Measurements from ENCODE around the gene UNC45B. TPM values are rescaled to one million over a fixed set of nuclear protein-coding genes. Genes with fewer than 3 reads are reported as not detected.

Gene UNC45B
- total and polyA plus RNA-seq, 5 donors from 2014 or later, result 0.29 to 0.63 (median 0.44) TPM

- Mint-ChIP-seq H3K4me1 (peaks cover 0 to 43% (median 27%) of the 10 kb centered on the region in 4 donors), H3K27me3 (no peaks in the 10 kb centered on the region), H3K9me3 (no peaks in the 10 kb centered on the region), H3K4me3 (peak overlapping the region; percentile 84 to 95 (median 90)), H3K27ac (peak overlapping the region; percentile 84 to 91 (median 87)), H3K36me3 (peaks cover 14% of the 10 kb centered on the region)
- no peaks in the 10 kb centered on the region for H3K27me3 ChIP-seq (ENCODE audit: control insufficient read depth, insufficient read depth, low read length)
- no peak overlapping the region for H3K27ac ChIP-seq (ENCODE audit: insufficient read depth, low read length, poor library complexity, severe bottlenecking)
- DNase-seq (peak in 2 of 3 donors; percentile 35 to 65), ATAC-seq (ENCODE audit: low read depth in 2 of 2) (peak in 1 of 2 donors; percentile 22)
- H3K9me3 ChIP-seq (ENCODE audit: control insufficient read depth in 2 of 2, low read length in 2 of 2), result no peaks in the 10 kb centered on the region
- no peaks in the 10 kb centered on the region for H3K36me3 ChIP-seq (ENCODE audit: control insufficient read depth, insufficient read depth, low read length)
- H3K4me1 ChIP-seq (ENCODE audit: control insufficient read depth, insufficient read depth, low read length, poor library complexity, severe bottlenecking), result peaks cover 33% of the 10 kb centered on the region
- H3K4me3 ChIP-seq (ENCODE audit: low read depth, low read length), result peak overlapping the region; percentile 73
Observed at GRCh38 chr17:35117984-35118383, 29.6 kb upstream of the UNC45B start.

GRCh38 chr17:35119370-35120165 is 28.0 kb upstream of the UNC45B start, which contains the start of gene RAD51D:
Gene RAD51D (minus strand): TSS chr17:35119860. CDS start chr17:35119613, 247 bp downstream.
- peak within 1 kb of the TSS; percentile 89 to 95 (median 90) for H3K4me3 Mint-ChIP-seq
- ATAC-seq (ENCODE audit: low read depth in 2 of 2), result peak; percentile 89 to 91
- no peaks in the 10 kb centered on the region for H3K27me3 Mint-ChIP-seq
- no peaks in the 10 kb centered on the region for H3K27me3 ChIP-seq (ENCODE audit: control insufficient read depth, insufficient read depth, low read length)
- H3K4me1 Mint-ChIP-seq, result peaks cover 0 to 43% (median 27%) of the 10 kb centered on the region in 4 donors
- H3K36me3 Mint-ChIP-seq, result peaks cover 9% of the 10 kb centered on the region
- H3K9me3 Mint-ChIP-seq, result no peaks in the 10 kb centered on the region
- peak within 1 kb of the TSS in 2 of 3 donors; percentile 91 to 94 for H3K27ac Mint-ChIP-seq
- no peaks in the 10 kb centered on the region for H3K9me3 ChIP-seq (ENCODE audit: control insufficient read depth in 2 of 2, low read length in 2 of 2)
- DNase-seq, result peak; percentile 74 to 86 (median 82)
- peak within 1 kb of the TSS; percentile 75 for H3K4me3 ChIP-seq (ENCODE audit: low read depth, low read length)
- H3K4me1 ChIP-seq (ENCODE audit: control insufficient read depth, insufficient read depth, low read length, poor library complexity, severe bottlenecking), result peaks cover 33% of the 10 kb centered on the region
- peak within 1 kb of the TSS; percentile 78 for H3K27ac ChIP-seq (ENCODE audit: insufficient read depth, low read length, poor library complexity, severe bottlenecking)
- no peaks in the 10 kb centered on the region for H3K36me3 ChIP-seq (ENCODE audit: control insufficient read depth, insufficient read depth, low read length)

DNA sequence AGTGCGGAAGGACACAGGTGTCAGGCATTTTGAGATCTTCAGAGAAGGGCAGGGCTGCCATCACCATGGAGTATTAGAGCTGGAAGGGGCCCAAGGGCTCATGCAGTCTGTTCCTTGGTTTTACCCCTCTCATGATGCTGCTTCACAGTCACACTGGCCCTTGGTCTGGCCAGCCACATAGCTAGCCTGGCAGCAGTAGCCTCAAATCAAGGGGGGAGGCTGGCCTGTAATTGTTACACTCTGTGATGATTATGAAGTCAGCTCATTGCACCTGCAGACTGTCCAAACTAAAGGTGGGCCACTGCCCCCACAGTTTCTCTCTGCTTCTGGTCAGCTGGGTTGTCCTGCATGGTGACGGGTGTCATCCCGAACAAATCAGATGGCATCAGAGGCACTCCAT is 26.3 kb upstream of the UNC45B start, which contains the start of gene FNDC8:
Gene FNDC8, plus strand, starts transcription at position 301 of the 400 bp plus-strand sequence. Its CDS starts 79 bp downstream, at position 380.
- Mint-ChIP-seq H3K27me3 (no peaks in the 10 kb centered on the region), H3K4me1 (peaks cover 0 to 31% (median 21%) of the 10 kb centered on the region in 4 donors), H3K4me3 (peak within 1 kb of the TSS; percentile 56 to 79 (median 62)), H3K36me3 (peaks cover 6% of the 10 kb centered on the region), H3K9me3 (no peaks in the 10 kb centered on the region), H3K27ac (no peak within 1 kb of the TSS)
- Histone ChIP-seq H3K27me3 (ENCODE audit: control insufficient read depth, insufficient read depth, low read length) (no peaks in the 10 kb centered on the region), H3K27ac (ENCODE audit: insufficient read depth, low read length, poor library complexity, severe bottlenecking) (no peak within 1 kb of the TSS), H3K4me1 (ENCODE audit: control insufficient read depth, insufficient read depth, low read length, poor library complexity, severe bottlenecking) (peaks cover 31% of the 10 kb centered on the region), H3K9me3 (ENCODE audit: control insufficient read depth in 2 of 2, low read length in 2 of 2) (no peaks in the 10 kb centered on the region), H3K36me3 (ENCODE audit: control insufficient read depth, insufficient read depth, low read length) (no peaks in the 10 kb centered on the region), H3K4me3 (ENCODE audit: low read depth, low read length) (no peak within 1 kb of the TSS)
- no peak for DNase-seq
- no peak for ATAC-seq (ENCODE audit: low read depth in 2 of 2)

DNA sequence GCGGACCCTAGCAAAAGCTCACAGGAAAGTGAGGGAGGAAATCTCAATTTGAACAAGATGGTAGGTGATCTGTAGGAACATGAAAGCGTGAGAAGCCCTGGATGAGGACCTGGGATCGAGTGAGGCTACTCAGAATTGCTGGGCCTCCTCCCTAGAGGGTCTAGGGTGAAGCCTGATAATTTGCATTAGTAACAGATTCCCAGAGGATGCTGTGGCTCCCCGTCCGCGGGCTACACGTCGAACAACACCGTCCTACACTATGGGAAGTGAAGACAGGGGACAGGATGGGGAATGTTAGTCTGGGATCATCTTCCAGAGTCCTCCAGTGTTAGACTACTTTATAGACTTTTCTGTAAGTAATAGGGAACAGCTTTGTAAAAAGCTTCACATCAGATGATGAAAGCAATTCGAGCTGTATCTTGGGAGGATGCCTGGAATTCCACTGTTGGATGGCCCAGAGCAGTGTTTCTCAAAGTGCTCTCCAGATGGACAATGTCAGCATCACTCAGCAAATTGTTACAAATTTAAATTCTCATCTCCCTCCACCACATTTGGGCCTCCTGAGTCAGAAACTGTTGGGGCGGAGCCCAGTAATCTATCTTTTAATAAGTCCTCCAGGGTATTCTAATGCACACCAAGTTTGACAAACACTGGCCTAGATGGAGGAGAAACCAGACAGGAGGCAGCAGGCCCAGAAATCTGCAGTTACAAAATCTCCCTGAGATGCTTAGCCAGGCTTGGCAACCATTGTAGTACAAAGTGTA is 19.7 kb upstream of the UNC45B start:
- Histone ChIP-seq H3K27ac (ENCODE audit: insufficient read depth, low read length, poor library complexity, severe bottlenecking) (no peak overlapping the region), H3K9me3 (ENCODE audit: control insufficient read depth in 2 of 2, low read length in 2 of 2) (no peaks in the 10 kb centered on the region), H3K4me1 (ENCODE audit: control insufficient read depth, insufficient read depth, low read length, poor library complexity, severe bottlenecking) (no peaks in the 10 kb centered on the region), H3K4me3 (ENCODE audit: low read depth, low read length) (no peak overlapping the region), H3K36me3 (ENCODE audit: control insufficient read depth, insufficient read depth, low read length) (peaks cover 20% of the 10 kb centered on the region), H3K27me3 (ENCODE audit: control insufficient read depth, insufficient read depth, low read length) (no peaks in the 10 kb centered on the region)
- DNase-seq, result no peak
- no peaks in the 10 kb centered on the region for H3K27me3 Mint-ChIP-seq
- H3K4me3 Mint-ChIP-seq, result peak overlapping the region in 1 of 4 donors; percentile 89
- no peak overlapping the region for H3K27ac Mint-ChIP-seq
- ATAC-seq (ENCODE audit: low read depth in 2 of 2), result no peak
- H3K36me3 Mint-ChIP-seq, result peaks cover 5% of the 10 kb centered on the region
- no peaks in the 10 kb centered on the region for H3K9me3 Mint-ChIP-seq
- no peaks in the 10 kb centered on the region for H3K4me1 Mint-ChIP-seq

DNA sequence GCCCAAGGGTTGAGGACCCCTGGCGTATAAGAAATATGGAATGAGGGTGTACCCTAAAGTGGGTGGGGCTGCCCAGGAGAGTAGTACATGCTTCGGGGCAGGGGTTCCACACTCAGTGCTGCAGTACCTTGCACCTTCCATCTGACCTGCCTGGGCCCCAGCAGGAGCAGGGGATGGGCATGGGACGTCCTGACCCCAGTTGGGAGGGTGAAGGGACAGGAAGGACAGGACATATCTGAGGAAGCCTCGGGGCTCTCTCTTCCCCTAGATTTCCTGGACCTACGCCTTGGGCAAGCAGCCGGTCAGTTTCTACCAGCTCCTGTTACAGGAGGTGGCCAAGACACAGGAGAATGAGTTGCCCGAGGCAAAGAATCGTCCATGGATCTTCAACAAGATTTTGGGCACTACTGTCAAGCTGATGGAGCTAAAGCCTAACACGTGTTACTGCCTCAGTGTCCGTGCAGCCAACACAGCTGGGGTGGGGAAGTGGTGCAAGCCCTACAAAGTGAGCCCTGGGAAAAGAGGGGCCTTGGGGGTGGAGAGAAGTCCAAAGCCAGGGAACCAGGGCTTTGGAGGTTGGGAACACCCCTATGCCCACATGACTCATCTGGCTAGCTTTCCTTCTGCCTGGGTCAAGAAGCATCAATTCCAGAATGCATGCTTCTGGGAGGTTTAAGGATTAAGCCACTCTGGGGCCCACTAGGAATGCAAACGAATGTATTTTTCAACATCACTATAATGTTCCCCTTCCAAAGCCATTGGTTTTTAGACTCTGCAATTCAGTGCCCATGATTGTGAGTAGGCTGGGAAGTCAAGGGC is 18.3 kb upstream of the UNC45B start:
- Mint-ChIP-seq H3K4me3 (no peak overlapping the region), H3K4me1 (no peaks in the 10 kb centered on the region), H3K9me3 (no peaks in the 10 kb centered on the region), H3K27me3 (no peaks in the 10 kb centered on the region), H3K36me3 (peaks cover 15% of the 10 kb centered on the region), H3K27ac (peak overlapping the region in 1 of 3 donors; percentile 67)
- DNase-seq (no peak), ATAC-seq (ENCODE audit: low read depth in 2 of 2) (no peak)
- Histone ChIP-seq H3K27me3 (ENCODE audit: control insufficient read depth, insufficient read depth, low read length) (no peaks in the 10 kb centered on the region), H3K27ac (ENCODE audit: insufficient read depth, low read length, poor library complexity, severe bottlenecking) (no peak overlapping the region), H3K4me3 (ENCODE audit: low read depth, low read length) (no peak overlapping the region), H3K4me1 (ENCODE audit: control insufficient read depth, insufficient read depth, low read length, poor library complexity, severe bottlenecking) (no peaks in the 10 kb centered on the region), H3K36me3 (ENCODE audit: control insufficient read depth, insufficient read depth, low read length) (peaks cover 34% of the 10 kb centered on the region), H3K9me3 (ENCODE audit: control insufficient read depth in 2 of 2, low read length in 2 of 2) (no peaks in the 10 kb centered on the region)

- no peak overlapping the region for H3K27ac ChIP-seq (ENCODE audit: insufficient read depth, low read length, poor library complexity, severe bottlenecking)
- peak overlapping the region in 1 of 3 donors; percentile 67 for H3K27ac Mint-ChIP-seq
- H3K27me3 ChIP-seq (ENCODE audit: control insufficient read depth, insufficient read depth, low read length), result no peaks in the 10 kb centered on the region
- H3K9me3 ChIP-seq (ENCODE audit: control insufficient read depth in 2 of 2, low read length in 2 of 2), result no peaks in the 10 kb centered on the region
- H3K4me3 ChIP-seq (ENCODE audit: low read depth, low read length), result no peak overlapping the region
- H3K4me1 Mint-ChIP-seq, result no peaks in the 10 kb centered on the region
- peaks cover 38% of the 10 kb centered on the region for H3K36me3 ChIP-seq (ENCODE audit: control insufficient read depth, insufficient read depth, low read length)
- DNase-seq, result no peak
- H3K9me3 Mint-ChIP-seq, result no peaks in the 10 kb centered on the region
- H3K27me3 Mint-ChIP-seq, result no peaks in the 10 kb centered on the region
- H3K4me3 Mint-ChIP-seq, result no peak overlapping the region
- peaks cover 15% of the 10 kb centered on the region for H3K36me3 Mint-ChIP-seq
- H3K4me1 ChIP-seq (ENCODE audit: control insufficient read depth, insufficient read depth, low read length, poor library complexity, severe bottlenecking), result no peaks in the 10 kb centered on the region
- ATAC-seq (ENCODE audit: low read depth in 2 of 2), result no peak
Observed at GRCh38 chr17:35129973-35130351, 17.7 kb upstream of the UNC45B start.

DNA sequence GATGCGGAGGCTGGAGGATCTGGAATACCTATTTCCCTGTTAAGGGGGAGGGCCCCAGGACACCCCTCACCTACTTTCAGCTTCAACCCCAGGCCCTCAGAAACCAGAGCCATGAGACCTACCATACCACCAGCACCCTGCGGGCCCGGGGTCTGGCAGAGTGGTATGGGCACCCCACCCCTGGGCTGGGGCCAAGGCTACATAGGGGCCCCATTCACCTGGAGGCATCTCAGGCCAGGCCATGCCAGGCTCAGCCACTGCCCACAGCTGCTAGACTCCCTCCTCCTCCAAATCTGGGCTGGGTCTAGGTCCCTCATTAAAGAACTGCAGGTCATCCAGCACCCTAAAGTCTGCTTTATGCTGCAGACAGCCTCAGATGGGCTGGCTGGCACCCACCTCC is 17.2 kb upstream of the UNC45B start:
- peak overlapping the region in 1 of 3 donors; percentile 71 for H3K27ac Mint-ChIP-seq

More for the DNA sequence above, 17.2 kb upstream of the UNC45B start:
- Histone ChIP-seq H3K27me3 (ENCODE audit: control insufficient read depth, insufficient read depth, low read length) (no peaks in the 10 kb centered on the region), H3K36me3 (ENCODE audit: control insufficient read depth, insufficient read depth, low read length) (peaks cover 43% of the 10 kb centered on the region), H3K4me1 (ENCODE audit: control insufficient read depth, insufficient read depth, low read length, poor library complexity, severe bottlenecking) (no peaks in the 10 kb centered on the region), H3K9me3 (ENCODE audit: control insufficient read depth in 2 of 2, low read length in 2 of 2) (no peaks in the 10 kb centered on the region), H3K4me3 (ENCODE audit: low read depth, low read length) (no peak overlapping the region), H3K27ac (ENCODE audit: insufficient read depth, low read length, poor library complexity, severe bottlenecking) (no peak overlapping the region)
- Mint-ChIP-seq H3K4me3 (no peak overlapping the region), H3K4me1 (no peaks in the 10 kb centered on the region), H3K36me3 (peaks cover 15% of the 10 kb centered on the region), H3K9me3 (no peaks in the 10 kb centered on the region), H3K27me3 (no peaks in the 10 kb centered on the region)
- no peak for ATAC-seq (ENCODE audit: low read depth in 2 of 2)
- no peak for DNase-seq
